MV-4-11 (cell line): Measurements from ENCODE around the gene PLCG1.

Source experiments
- DNase-seq: peaks from one replicate; lab custom pipeline; 2025; lab: John Stamatoyannopoulos, UW

Gene PLCG1

GRCh38 chr20:41167481-41168253 lies 30.3 kb downstream of the PLCG1 start:
- peak; percentile 80 for DNase-seq

DNA sequence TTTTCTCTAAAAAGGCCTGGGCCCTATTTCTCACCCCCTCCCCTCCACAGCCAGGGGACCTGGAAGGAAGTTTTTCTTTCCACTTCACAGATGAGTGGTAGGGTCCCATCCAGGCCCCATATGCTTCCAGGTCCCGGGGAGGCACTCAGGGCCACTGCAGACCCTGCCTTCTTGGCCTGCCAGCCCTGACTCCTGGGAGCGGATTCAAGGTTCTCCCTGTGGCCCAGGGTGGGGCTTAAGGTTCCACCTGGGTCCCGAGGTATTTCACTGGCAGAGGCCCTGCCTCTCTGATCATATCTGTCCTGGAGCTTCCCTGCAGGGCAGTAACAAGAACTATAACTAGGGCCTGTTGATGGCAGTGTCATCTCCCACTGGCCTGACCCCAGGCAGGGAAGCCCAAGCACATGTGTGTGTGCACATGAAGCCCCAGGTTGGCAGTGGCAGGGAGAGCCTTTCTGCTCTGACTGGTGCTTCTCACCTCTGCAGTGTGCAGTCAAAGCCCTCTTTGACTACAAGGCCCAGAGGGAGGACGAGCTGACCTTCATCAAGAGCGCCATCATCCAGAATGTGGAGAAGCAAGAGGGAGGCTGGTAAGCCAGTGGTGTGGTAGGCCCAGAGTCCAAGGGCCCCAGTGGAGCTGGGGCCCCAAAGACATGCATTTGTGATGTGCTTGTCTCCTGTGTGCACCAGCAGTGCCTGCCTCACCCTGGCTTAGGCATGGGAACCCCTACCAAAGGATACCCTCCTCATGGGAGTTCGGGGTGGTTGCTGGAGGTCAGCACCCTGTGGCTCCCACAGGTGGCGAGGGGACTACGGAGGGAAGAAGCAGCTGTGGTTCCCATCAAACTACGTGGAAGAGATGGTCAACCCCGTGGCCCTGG lies 31.2 kb downstream of the PLCG1 start:
- DNase-seq, result no peak

DNA sequence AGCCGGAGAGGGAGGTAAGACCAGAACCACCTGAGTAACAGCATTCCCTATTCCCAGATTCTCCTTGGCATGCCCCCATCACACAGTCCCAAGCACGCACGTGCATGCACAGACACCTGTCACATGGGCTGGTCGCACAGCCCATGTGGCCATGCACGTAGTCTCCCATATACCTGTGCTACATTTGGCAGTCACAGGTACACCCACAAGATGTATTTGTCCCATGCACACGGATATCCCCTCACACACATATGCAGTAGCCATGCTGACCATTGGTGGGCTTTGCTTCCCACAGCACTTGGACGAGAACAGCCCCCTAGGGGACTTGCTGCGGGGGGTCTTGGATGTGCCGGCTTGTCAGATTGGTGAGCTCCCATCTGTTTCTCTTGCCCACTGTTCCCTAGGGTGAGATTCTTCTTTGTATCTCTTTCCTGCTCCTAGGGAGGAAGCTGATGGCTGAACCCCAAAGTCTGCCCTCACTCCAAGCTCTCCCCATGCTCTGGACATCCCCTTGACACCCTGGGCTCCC lies 31.9 kb downstream of the PLCG1 start:
- no peak for DNase-seq

- DNase-seq, result peak; percentile 3
These were observed 32.5 kb downstream of the PLCG1 start for GRCh38 chr20:41169791-41170351.

DNA sequence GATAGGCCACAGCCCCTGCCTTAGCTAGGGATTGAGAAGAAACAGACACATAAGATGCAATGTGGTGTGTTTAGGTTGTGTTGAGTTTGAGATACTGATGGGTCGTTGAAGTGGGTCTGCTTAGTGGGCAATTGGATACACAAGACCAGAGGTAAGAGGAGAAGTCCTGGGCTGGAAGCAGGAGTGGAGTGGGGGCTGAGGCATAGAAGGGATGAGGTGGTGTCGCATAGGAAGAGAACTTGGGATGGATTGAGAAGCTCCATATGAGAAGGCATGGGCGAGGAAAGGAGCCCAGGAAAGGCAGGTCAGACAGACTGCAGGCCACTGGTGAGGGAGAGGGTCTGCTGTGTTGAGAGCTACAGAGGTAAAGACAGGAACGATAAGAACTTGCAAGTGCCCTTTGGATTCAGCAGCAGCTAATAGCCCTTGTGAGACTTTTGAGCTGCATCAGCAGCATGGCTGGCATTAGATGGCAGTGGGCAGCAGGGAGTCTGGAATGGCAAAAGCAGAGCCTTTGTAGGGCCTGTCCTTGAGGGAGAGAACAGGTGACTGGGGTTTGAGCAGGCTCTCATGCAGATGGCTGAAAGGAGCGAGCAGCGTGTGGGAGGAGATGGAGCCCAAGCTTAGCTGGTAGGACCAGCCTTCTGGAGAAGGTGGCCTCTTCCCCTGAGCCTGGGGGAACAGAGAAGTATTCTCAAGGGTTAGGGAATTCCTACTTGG lies 33.2 kb downstream of the PLCG1 start:
- no peak for DNase-seq

DNA sequence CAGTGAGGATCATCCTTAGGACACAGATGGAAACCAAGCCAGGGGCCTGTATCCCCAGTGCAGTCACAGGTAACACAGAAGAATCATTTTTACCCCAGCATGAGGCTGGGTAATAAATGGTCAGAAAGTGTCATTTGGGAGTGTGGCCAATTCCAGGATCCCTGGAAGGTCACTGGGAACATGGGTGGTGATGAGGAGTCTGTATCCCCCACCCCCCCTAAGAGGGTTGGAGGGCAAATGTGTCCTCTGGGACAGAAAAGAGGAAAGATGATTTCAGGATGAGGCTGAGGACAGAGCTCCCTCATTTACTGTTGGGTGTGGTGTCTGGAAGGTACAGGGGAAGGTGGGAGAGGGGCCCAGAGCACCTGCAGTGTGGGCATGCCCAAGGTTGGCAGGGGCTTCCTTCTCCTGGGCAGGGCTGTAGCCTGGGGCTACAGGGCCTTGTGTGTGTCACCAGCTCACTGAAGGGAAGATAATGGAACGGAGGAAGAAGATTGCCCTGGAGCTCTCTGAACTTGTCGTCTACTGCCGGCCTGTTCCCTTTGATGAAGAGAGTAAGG lies 34.5 kb downstream of the PLCG1 start:
- DNase-seq, result no peak

DNA sequence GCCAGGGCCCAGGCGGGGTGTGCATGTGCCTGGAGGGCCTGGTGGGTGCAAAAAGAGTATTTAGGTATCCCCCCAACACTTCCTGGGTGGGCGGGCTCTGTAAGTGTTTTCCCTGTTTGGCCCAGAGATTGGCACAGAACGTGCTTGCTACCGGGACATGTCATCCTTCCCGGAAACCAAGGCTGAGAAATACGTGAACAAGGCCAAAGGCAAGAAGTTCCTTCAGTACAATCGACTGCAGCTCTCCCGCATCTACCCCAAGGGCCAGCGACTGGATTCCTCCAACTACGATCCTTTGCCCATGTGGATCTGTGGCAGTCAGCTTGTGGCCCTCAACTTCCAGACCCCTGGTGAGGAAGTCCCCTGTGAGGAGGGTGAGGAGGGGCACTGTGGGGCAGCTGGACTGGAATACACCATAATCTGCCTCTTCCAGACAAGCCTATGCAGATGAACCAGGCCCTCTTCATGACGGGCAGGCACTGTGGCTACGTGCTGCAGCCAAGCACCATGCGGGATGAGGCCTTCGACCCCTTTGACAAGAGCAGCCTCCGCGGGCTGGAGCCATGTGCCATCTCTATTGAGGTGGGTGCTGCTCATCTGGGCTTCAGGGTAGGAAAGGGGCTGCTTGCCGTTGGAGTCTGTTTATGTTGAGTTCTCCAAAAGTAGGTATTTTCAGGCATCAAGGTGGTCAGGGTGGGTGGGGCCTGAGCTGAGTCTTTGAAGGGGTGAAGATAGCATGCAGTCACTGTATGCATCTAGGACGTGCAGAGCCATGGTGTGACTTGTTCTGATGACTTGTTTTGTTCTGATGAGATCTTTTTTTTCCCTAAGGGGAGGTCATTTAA lies 35.2 kb downstream of the PLCG1 start:
- DNase-seq, result no peak

DNA sequence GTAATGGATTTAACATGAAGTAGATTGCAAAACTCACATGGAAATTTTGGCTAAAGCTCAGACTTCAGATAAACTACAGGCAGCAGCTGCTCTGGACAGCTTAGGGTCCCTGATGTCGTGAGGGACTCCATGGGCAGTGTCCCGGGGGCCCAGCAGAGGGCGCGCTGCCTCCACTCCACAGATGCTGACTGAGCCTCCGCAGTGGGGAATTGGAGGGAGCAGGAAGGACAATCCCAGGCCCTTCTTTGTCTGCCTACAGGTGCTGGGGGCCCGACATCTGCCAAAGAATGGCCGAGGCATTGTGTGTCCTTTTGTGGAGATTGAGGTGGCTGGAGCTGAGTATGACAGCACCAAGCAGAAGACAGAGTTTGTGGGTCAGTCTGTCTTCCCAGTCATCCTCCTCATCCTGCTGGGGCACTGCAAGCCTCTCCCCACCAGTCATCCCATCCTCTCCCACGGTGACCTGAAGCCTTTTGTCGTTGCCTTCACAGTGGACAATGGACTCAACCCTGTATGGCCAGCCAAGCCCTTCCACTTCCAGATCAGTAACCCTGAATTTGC lies 35.9 kb downstream of the PLCG1 start:
- peak; percentile 24 for DNase-seq

- DNase-seq, result no peak
These were observed 36.5 kb downstream of the PLCG1 start for GRCh38 chr20:41173791-41174341.

DNA sequence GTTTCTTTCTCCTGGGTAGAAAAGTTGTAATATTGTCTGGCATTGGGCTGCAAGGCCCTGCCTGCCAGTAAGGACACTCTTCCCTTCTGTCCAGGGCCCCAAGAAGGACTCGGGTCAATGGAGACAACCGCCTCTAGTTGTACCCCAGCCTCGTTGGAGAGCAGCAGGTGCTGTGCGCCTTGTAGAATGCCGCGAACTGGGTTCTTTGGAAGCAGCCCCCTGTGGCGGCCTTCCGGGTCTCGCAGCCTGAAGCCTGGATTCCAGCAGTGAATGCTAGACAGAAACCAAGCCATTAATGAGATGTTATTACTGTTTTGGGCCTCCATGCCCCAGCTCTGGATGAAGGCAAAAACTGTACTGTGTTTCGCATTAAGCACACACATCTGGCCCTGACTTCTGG lies 37.0 kb downstream of the PLCG1 start:
- DNase-seq, result no peak

- no peak for DNase-seq
These were observed 37.4 kb downstream of the PLCG1 start for GRCh38 chr20:41174782-41175181.

GRCh38 chr20:41175201-41175651 lies 37.9 kb downstream of the PLCG1 start:
- DNase-seq, result no peak

DNA sequence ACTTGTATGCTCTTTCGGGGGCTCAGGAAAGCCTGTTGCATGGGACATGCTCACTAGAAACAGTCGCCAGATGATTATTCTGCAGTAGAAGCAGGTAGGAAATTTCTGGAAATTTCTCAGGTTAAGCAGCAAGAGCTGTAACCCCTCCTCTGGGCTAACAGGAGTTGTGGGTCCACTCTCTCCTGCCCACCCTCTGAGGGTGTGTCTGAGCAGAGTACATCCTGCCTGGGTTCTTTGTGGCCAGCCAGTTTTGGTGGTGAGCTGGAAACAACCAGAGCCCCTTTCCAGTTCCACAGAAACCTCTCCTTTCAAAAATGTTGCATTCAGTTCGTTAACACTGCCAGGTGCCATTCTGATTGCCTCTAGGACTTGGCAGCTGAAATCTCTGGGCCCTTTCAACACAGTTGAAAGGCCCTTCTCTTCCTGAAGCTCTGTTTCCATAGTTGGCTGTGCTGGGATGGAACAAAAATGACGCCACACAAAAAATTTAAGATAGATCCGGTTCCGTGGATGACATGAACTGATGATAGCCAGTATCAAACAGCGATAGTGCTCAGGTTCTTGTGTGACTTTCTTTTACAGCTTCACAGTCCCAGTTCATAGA lies 38.5 kb downstream of the PLCG1 start:
- DNase-seq, result no peak

GRCh38 chr20:41176711-41177552 lies 39.6 kb downstream of the PLCG1 start:
- no peak for DNase-seq

DNA sequence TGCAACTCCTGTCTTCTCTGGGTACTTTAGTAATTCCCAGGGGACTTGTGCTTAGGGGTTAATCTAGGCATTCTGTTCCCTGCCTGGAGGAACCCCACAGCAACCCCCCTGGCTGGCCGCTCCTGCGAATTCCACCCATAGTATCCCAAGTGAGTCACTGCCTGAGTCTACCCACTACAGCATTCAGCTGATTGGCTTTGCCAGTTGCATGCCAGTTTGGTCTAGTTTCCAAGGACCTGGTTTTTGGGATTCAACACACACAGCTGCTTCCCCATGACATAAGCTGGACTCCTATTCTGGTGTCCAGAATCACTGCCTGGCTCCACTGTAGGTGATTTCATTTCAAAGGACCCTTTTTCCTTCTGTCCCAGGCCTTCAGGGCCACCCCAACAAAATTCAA lies 40.3 kb downstream of the PLCG1 start:
- no peak for DNase-seq

- DNase-seq, result no peak
These were observed 41.2 kb downstream of the PLCG1 start for GRCh38 chr20:41178495-41178894.

DNA sequence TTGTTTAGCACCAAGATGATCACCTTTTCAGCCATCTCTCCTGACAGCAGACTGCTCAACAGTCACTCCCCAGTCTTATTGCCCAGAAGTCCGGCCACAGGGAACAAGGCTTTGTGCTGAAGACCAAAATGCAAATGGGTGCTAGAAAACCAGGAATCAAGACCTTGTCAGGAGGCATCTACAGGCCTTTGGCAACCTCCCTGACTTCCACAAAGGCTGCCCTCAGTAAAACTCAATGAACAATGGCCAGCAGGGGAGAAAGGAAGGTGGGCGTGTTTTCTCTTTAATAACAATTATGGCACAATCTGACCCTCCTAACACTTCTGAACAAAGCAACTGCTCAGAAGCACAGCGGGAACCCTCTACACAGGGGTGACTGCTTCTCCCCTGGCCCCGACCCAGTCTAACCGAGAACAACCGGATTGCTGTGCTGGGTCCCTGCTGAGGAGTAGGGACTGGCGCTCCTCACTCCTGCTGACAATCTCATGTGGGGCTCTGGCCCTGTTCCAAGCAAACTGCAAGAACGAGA lies 41.6 kb downstream of the PLCG1 start:
- DNase-seq, result no peak

DNA sequence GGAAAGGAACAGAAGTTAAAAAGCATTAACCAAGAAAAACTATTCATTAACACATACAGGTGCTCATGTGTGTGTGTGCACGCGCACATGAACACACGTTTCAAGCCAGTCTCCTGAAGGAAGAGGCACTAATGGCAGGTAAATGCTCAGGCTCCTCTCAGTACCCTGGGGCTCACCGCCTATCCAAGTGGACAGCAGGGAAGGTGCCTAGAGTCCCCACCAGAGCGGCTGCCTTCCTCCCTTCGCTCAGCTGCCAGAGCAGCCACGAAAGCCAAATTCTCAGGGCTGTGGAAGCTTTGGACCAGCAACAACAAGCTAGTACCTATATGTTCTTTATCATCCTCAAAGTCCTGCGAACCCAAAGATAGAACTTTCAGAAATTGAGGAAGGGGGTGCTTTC lies 42.6 kb downstream of the PLCG1 start:
- no peak for DNase-seq
